GM12873 (cell line): ENCODE data around the gene GATB.

Source experiments
- CTCF ChIP-seq: IDR thresholded peaks from 2 replicates; pipeline ENCODE4 v1.5.1; 2012; ENCODE audit warnings: low read depth, mild to moderate bottlenecking, moderate library complexity, low read length, control low read depth; ENCODE audit not compliant: insufficient read depth; ENCODE audit errors: missing control alignments

GATB gene

GRCh38 chr4:151709587-151709986 is 51.2 kb downstream of the GATB start:
- no peak for TF ChIP-seq CTCF

- no peak for TF ChIP-seq CTCF
Observed at GRCh38 chr4:151709071-151709470, 51.7 kb downstream of the GATB start.

- no peak for TF ChIP-seq CTCF
Observed at GRCh38 chr4:151708100-151708499, 52.7 kb downstream of the GATB start.

GRCh38 chr4:151703401-151703800 is 57.4 kb downstream of the GATB start:
- TF ChIP-seq CTCF = no peak

- TF ChIP-seq CTCF = no peak
Observed at GRCh38 chr4:151702256-151702655, 58.6 kb downstream of the GATB start.

GRCh38 chr4:151700566-151701316 is 60.1 kb downstream of the GATB start:
- TF ChIP-seq CTCF = no peak

GRCh38 chr4:151698213-151698612 is 62.6 kb downstream of the GATB start:
- no peak for TF ChIP-seq CTCF
